Fibroblast of gingiva (primary cell): ENCODE data around the gene PAPOLA.
"Not testable (repeated sequence)": the region's sequence is repeated elsewhere in the genome, so short reads cannot be mapped to it uniquely, and the experiment has no call there.

ENCODE experiments used
- DNase-seq: peaks from one replicate; pipeline ENCODE4 v3.0.0-alpha.2; 2011; ENCODE audit warnings: low read depth

Gene PAPOLA

DNA sequence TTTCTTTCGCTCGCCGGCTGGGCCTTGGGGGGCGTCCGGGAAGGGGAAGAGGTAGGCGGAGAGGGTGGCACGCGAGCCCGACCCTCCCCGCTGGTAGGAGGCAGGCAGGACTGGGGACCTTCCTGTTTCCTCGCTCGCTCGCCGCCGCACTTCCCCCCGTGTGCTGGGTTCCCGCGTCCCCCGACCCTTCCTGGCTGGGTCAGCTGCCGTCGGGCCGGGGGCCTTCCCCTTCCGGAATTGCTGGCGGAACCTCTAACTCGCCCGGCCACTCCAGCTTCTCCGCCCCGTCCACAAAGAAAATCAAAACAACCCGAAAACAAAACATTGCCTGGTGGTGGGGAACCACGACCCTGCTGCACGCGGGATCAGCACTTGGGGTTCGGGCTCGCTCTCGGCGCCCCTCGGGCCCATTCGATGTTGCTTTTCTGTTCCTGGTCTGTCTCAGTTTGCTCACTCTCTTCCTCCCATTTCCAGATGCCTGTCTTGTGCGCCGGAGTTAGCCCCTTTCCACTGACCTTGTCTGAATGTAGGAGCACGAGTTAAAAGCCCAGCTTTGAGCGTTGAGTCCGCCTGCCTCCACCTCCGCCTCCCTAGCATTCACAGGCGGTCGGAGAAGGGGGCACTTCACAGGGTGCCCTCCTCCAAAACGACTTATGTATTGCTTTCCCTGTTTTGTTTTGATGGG, 581 bp downstream of the PAPOLA start:
- peak; percentile 33 for DNase-seq

DNA sequence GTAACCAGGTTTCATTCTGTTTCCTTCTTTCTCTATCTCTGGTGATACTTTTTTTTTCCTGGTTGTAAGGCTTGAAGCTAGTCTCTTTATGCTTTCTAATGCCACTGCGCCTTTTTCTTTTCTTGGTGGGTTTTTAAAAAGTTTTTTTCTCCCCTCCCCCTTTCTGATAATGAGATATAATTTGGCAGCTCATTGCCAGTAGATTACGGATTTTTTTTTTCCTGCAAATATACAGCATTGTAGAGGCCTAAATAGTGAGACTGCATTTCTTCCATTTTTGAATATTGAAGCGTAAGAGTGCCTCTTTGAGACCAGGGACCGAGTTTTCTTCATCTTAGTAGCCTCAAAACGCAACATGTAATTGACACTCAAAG, 1.1 kb downstream of the PAPOLA start:
- DNase-seq: no peak

DNA sequence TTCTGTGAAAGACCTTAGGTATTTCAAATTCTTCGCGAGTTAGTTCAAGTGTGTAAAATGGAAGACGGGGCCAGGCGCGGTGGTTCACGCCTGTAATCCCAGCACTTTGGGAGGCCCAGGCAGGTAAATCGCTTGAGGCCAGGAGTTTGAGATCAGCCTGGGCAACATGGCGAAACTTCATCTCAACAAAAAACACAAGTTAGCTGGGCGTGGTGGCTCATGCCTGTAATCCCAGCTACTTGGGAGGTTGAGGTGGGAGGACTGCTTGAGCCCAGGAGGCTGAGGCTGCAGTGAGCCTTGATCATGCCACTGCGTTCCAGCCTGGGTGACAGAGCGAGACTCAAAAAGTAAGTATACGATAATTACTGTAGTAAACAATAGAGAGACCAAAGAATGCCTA, 2.2 kb downstream of the PAPOLA start:
- not testable (repeated sequence) for DNase-seq

DNA sequence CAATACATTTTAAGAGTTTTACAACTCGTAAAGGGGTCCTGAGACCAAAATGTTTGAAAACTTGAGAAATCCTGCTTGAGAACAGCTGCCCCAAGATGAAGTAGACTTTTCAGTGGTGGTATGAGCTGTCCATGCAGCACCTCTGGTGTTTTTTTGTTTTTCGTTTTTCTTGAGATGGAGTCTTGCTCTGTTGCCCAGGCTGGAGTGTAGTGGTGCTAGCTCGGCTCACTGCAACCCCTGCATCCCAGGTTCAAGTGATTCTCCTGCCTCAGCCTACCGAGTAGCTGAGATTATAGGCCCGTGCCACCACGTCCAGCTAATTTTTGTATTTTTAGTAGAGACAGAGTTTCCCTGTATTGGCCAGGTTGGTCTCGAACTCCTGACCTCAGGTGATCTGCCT, 5.5 kb downstream of the PAPOLA start:
- no peak for DNase-seq

- no peak for DNase-seq
Observed at GRCh38 chr14:96508900-96509299, 6.7 kb downstream of the PAPOLA start.

- no peak for DNase-seq
Observed at GRCh38 chr14:96509457-96510090, 7.4 kb downstream of the PAPOLA start.

- DNase-seq: no peak
Observed at GRCh38 chr14:96511146-96511545, 9.0 kb downstream of the PAPOLA start.

DNA sequence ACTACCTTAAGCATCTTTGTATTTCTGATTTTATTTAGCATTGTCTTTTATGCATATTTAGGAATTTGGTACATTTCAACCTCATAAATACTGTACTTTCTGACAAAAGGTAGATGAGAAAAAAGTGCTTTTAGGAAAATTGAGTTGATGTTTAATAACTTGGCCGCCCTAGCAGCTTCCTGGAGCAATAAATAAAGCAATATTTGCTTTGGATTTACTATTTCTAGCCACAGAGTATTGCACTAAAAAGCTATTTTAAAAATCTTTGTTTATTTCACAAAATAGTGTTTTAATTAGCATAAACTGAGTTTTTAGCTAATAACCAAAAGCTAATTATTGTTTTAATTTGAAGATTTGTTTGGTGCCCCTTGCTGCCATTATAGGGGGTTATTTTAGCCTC, 9.5 kb downstream of the PAPOLA start:
- DNase-seq: no peak

DNA sequence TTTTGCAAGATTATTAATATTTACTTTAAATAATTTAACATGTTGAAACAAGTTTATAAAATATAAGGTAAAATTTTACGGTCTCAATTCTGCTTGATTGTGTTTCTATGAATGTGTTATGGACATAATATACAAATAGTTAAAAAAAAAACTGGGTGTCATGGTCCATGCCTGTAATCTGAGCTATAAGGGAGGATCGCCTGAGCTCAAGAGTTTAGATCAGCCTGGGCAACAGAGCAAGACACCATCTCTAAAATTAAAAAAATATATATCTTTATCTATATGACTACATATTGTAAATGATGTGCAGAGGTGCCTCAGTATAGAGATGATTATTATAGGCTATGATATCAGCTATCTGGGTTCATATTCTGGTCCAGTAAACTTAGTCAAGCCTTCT, 9.9 kb downstream of the PAPOLA start:
- no peak for DNase-seq

DNA sequence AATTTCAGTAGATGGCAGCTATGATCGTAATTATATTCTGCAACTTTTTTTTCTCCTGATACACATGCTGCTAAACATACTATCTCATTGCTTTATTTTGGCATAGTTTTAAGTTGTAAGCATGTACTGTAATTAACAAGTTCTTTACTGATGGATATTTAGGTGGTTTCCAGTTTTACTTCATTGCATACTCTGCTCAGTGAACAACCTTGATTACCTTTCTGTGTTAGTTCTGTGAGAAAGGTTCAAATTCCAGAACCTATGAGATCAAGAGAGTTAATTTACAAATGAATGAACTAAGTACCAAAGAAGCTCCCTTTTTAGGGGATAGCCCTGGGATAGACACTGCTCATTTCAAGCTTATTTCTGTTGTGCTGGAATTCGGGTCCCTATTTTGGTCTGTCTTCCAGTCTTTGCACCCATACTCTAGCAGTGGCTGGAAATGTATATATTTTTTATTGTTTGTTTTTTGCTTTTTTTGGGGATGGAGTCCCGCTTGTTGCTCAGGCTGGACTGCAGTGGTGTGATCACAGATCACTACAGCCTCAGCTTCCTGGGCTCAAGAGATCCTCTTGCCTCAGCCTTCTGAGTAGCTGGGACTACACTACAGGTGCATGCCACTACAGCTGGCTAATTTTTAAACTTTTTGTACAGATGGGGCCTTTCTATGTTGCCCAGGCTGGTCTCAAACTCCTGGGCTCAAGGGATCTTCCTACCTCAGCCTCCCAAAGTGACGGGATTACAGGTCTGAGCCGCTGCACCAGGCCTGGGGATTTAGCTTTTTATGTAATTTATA, 10.6 kb downstream of the PAPOLA start:
- DNase-seq: no peak

- no peak for DNase-seq
Observed at GRCh38 chr14:96514694-96515093, 12.5 kb downstream of the PAPOLA start.

DNA sequence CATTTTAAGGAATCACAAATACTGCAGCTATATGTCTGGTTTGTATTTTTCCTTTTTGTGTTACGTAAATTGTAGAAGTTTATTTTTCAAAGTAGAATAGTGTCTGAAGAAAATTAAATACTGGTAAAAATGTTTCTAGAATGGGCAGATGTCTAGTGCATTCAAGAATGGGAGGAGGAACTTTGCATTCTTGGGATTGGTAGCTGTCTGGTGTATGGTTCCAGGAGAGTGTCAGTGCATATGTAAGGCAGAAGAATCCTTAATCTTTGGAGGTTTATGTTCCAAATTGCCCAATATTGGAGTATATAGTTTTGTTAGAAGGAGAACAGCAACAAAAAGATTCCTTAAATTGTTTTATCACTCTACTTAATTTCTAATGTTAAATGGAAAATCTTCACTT, 13.5 kb downstream of the PAPOLA start:
- DNase-seq: no peak

GRCh38 chr14:96516351-96516750, 14.2 kb downstream of the PAPOLA start:
- DNase-seq: no peak

DNA sequence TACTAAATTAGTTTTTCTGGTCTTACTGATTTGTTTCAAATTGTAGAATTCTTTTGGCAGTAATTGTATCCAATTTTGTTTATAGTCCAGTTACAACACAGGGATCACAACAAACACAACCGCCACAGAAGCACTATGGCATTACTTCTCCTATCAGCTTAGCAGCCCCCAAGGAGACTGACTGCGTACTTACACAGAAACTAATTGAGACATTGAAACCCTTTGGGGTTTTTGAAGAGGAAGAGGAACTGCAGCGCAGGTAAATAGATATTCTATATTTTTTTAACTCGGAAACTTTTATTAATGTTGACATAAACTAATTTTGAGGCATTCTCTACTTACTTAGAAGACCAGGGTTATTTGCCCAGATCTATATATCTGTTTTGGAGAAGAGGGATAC, 17.8 kb downstream of the PAPOLA start:
- no peak for DNase-seq

DNA sequence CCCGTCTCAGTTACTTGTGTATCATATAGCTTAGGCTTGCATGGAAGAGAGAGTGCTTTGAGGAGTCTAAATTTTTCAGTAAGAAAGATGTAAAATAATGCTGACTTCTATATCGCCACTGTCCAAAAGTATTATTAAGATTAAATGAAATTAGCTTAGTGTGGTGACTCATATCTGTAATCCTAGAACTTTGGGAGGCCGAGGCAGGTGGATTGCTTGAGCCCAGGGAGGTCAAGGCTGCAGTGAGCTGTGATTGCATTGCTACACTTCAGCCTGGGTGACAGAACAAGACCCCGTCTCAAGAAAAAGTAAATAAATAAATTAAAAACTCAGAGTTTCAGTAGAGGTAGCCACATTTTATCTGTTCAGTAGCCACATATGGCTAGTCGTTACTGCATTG, 23.3 kb downstream of the PAPOLA start:
- DNase-seq: no peak

DNA sequence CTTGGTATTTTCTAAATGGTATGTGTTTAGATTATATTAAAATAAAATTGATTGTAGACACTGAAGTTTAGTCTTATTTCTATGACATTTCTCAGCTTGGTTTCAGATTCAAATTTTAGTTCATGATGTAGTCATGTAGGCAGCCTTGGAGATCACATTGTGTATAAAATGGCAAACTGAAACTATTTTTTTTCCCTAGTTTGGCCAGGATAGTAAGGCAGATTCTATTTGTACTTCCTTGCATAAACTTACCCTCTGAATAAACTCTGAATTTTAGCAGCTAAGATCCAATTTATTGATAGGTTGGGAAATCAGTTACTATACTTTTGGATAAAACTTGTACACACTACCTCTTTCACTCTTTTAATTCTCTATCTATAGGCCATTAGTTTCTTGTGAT, 30.4 kb downstream of the PAPOLA start:
- no peak for DNase-seq

- DNase-seq: no peak
Observed at GRCh38 chr14:96536807-96537206, 34.6 kb downstream of the PAPOLA start.

DNA sequence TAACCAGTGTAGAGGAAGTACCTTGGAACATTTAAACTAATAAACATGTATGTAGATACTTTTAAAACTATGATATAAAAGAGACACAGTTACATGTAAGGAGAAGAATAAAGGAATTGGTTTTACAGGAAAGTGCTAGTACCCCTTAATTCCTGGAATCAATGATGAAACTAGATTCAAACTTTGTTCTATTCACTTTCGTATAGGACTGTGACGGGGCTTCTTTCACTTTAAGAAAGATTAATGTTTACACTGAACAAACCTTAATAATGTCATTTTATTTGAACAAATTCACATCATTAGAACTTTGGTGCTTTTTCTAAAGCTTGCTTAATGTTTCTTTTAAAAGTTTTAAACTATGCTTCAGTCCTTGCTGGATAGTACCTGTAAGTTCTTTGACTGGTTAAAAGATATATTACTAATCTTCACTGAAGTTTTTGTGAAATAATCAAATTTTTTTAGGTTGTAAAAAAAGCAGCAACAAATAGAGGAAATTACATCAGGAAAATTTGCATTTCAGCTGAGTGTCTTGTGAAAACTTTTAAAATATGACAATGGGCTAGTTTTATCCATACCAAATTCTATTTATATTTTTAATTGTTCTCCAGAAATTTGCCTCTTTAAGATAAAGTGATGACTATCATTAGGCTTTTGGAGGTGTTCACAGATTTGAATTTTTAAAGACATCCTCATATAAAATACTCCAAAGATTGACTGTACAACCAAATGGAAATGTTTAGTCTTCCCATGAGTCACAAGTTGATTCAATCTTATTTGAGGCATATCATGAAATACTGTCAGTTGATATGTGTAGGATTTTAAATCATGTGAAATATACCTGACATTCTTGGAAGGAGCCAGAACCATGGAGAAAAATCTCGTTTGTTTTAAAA, 36.2 kb downstream of the PAPOLA start:
- no peak for DNase-seq

DNA sequence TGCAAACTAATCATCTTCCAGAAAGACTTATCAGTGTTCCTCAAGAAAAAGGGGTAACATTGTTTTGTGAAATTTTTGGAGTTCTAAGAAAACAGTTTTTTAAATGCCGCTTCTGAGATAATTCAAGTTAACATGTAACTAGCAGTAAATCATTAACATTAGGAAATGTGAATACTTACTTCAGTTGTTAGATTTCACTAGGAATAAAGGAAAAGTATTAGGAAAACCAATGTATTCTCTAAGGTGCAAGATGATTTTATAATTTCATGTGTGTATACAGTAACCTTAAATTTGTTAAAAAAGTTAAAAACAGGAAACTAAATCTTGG, 36.8 kb downstream of the PAPOLA start:
- DNase-seq: no peak

GRCh38 chr14:96554315-96554910, 52.2 kb downstream of the PAPOLA start:
- no peak for DNase-seq

GRCh38 chr14:96559571-96559970, 57.4 kb downstream of the PAPOLA start:
- DNase-seq: no peak

GRCh38 chr14:96564389-96564788, 62.2 kb downstream of the PAPOLA start:
- DNase-seq: no peak
